GM18508 (cell line): Measurements from ENCODE around the gene MAPK8IP1.

Experiments
- ATAC-seq: cut with Tn5 transposase; IDR thresholded peaks from one replicate; pipeline ENCODE4 v1.9.1; 2021; ENCODE audit warnings: moderate number of reproducible peaks; ENCODE audit not compliant: insufficient read depth, unreplicated experiment

The MAPK8IP1 gene

GRCh38 chr11:45858751-45859398, 26.6 kb upstream of the MAPK8IP1 start:
- ATAC-seq = no peak

GRCh38 chr11:45859661-45860140, 25.8 kb upstream of the MAPK8IP1 start:
- no peak for ATAC-seq

GRCh38 chr11:45860348-45860747, 25.1 kb upstream of the MAPK8IP1 start:
- ATAC-seq = no peak

GRCh38 chr11:45860764-45861510, 24.5 kb upstream of the MAPK8IP1 start:
- ATAC-seq = no peak

- ATAC-seq = no peak
Observed at GRCh38 chr11:45864041-45864440, 21.4 kb upstream of the MAPK8IP1 start.

- no peak for ATAC-seq
Observed at GRCh38 chr11:45869551-45869950, 15.9 kb upstream of the MAPK8IP1 start.

- no peak for ATAC-seq
Observed at GRCh38 chr11:45870706-45871105, 14.7 kb upstream of the MAPK8IP1 start.

DNA sequence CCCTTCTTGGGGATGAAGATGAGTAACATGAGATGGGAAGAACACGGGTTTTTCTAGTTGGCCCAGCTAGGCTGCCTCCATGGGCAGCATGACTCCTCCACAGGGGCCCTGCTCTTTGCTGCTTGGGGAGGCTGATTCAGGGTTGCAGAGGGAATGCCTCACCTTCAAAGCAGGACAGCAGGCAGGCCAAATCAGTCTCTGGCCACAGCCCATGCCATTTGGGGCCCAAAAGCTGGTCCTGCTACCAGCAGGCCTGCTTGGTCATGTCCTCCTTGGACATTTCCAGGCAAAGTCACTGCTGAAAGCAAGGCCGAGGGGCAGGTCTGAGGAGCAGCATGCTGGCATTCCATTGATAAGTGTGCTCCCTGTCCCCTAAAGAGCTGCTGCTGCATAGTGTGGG, 13.8 kb upstream of the MAPK8IP1 start:
- no peak for ATAC-seq

DNA sequence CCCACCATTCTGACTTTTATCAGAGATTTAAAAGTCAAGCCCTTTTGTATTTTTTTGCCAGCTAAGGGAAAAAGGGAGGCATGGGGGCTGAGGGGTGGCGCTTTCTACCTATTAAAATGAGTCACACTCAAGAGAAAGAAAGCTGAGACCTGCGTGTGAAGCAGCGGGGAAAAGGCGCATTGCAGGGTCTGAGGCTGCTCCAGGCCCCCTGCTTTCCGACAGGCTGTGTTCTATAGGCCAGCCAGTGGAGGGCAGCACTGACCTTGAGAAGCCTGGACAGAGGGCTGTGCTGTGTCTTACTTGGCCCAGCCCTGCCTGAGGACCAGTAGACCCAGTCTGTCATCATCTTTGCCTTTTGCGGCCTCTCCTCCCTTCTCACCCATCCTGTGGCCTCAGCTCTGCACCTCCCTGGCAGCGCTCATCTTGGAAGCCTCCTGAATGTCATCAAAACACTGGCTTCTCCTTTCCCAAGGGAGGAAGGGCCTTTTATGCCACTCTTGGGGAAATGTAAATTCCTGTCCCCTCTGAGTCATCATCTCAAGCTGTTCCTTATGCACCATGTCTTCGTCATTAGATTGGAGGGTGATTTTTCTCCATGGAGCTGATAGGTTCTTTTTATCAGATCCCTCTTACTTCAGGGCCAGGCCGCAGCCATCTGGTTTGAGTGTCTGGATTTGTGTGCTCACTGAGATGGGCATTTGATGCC, 12.6 kb upstream of the MAPK8IP1 start:
- no peak for ATAC-seq

DNA sequence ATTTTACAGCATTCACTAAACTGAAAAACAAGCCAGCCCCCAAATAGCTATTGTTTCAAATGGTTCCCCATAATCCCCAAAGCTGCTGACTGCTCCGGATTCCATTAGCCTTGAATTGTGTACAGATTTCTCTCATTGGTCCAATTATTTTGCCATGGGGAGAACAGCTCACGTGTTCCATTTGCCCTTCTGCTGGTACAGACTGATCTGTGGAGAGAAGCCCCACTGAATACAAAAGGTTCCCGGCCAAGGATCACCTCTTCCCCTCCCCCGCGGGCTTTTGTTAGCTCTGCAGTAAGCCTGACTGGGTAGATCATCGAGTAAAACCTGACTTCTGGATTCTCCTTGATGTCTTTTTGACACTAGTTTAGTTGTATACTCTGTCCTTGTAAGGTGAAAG, 9.1 kb upstream of the MAPK8IP1 start:
- no peak for ATAC-seq

GRCh38 chr11:45877221-45877620, 8.2 kb upstream of the MAPK8IP1 start:
- ATAC-seq = no peak

- no peak for ATAC-seq
Observed at GRCh38 chr11:45877845-45878244, 7.6 kb upstream of the MAPK8IP1 start.

DNA sequence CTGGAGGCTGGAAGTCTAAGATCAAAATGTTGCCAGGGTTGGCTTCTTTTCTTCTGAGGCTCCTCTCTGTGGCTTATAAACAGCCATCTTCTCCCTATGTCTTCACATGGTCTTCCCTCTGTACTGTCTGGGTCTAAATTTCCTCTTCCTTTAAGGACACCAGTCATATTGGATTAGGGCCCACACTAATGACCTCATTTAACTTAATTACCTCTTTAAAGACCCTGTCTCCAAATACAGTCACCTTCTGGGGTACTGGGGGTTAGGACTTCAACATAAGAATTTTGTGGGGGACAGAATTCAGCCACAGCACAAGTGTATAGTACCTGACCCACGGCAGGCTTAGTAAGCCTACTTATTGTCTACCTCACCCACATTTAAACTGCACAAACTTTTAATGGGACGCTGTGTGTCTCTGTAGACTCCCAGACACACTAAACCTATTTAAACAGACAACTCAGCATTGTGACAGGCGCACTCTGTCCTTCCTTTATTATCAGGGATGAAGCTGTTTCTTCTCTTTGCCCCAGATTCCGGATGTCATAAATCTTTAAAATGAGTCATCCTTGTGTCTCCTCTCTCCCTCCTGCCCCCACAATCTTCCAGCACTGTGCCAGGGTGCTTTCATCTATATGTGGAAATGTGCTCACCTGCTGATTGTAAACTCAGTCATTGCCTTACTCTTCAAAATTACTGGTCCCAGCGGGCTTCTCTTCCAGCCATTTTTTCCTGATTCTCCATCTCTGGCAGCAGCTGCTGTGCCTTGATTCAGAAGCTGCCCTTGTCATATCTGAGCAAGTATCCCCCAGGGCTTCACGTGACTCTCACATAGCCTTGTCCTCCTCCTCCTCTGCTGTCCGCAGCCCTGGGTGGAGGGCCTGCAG, 5.4 kb upstream of the MAPK8IP1 start:
- no peak for ATAC-seq

DNA sequence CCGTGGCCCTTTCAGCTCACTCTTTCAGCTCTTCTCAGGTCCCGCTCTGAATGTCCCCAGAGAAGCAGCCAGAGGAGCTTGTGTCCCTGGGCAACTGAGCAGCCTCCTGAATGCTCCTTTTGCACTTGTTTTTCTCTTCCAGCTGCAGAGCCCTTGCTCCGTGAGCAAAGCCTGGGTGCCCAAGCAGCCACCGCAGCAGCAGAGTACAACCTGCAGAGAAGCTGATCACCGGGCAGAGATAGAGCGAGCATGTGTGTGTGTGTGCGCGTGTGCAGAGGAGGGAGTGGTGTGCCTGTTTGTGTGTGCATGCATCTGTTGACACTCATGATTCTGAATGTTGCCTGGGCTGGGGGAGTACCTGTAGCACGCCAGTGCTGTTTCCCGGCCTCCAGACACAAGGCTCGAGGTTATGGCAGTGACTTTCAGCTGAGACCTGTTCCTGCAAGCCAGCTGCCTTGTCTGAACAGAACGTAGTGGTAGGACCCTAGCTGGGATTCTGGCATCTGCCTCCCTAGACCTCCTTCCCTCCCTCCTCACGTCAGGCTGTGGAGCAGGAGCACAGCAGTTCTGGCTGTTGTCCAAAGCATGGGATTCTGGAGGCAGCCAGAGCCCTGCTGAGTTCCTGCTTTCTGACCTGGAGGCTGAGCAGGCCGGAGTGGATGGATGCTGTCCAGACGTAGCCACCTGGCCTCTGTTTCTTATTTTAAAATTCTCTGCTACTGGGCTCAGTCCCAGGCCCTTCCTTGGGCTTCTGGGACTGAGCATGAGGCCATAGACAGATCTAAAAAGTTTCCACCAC, 4.5 kb upstream of the MAPK8IP1 start:
- ATAC-seq = no peak

- ATAC-seq = no peak
Observed at GRCh38 chr11:45881708-45882368, 3.6 kb upstream of the MAPK8IP1 start.

DNA sequence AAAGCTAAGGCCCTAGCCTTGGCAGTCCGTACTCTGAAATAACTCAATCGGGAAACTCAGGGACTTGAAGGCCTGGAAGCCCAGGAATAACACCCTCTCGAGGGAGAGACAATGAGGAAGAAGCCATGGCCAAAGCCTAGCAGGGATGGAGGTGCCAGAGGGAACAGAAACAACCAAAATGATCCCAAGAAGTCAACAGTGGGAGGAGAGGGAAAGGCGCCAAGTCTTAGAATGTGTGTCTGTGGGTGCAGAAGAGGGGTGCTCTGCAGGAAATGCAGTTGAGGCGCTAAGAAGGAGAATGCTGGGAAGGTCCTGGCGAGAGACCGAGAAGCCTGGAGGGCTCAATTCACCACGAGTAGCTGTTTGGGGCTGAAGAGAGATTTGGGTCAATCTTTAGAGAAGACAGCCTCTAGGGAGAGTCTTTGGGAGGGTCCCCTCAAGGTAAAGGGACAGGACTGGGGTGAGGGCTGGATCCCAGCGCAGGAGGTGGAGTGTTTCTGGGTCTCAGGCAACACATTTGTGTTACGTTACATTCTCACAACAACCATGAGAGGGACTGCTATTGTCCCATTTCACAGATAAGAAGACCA, 760 bp upstream of the MAPK8IP1 start:
- ATAC-seq = no peak

DNA sequence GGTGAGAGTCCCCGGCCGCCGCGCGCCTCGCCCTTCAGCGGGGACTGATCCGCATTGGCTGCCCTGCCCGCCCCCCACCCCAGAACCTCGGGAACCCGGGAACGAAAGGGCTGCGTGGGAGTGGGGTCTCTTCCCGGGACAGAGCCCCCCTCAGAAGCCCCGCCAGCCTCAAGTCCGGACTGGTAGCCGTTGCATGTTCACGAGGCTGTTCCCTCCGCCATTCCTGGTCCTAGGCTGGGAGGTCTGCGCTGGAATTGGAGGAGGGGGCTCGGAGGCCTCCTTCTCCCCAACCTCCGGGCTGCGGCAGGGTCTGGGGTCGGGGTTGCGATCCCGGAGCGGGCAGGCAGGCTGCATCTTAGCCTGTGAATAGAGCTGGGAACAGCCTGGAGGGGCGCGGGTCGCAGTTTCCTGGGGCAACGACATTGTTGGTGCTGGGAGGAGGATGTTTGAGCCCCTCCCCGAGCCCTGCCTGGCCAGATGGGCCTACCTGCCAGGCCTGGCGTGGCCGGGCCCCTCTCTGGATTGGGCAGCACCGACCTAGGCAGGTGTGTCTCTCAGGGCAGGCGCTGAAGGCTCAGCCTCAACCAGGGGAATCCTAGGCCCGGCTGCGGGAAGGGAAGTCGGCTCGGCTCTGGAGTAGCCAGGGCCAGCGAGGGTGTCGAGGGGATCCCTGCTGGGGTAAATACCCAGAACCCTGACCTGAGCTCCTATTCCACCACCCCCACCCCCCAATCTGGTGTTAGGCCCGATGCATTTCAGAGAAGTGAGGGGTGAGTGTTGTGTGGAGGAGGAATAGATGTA, 670 bp downstream of the MAPK8IP1 start:
- no peak for ATAC-seq
